Measurements from ENCODE around the gene TSPYL6.

Gene TSPYL6

DNA sequence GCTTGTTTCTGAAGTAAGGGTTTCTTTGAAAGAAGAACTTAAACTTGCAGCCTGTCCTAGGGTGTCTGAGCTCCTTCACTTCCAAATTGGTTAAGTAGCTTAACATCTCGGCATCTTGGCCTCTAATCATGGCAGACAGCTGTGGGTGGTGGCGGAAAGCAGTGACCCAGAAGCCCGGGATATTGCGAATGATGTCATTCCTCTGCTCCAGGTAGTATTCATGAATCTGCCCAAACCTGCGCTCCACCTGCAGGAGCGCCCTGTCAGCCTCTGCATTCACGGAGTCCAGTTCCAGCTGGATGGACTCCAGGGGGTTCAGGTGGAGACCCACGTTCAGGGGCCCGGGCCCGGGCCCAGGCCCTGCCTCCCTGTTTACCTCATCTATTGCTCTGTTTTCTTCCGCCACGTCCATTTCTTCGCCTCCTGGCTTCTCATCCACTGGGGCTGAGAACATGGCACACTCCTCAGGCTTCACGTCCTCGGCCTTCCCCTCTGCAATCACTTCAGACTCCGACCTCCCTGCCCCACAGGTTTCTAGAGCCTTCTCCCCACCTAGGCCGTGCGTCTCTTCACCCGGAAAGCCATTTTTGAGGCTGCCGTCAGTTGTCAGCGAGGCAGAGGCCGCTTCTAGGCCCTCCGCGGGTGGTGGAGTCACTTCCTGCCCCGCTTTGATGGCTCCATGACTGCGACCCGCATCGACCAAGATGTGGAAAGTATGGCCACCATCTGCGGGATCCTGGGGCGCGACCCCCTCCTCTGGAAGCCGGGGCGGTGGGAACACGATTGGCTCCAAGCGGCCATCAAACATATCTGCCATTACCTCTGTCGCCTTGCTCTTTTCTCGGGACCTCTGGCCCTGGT lies 569 bp downstream of the TSPYL6 start:
- DNase-seq (ENCODE audit: low read depth): no peak

DNA sequence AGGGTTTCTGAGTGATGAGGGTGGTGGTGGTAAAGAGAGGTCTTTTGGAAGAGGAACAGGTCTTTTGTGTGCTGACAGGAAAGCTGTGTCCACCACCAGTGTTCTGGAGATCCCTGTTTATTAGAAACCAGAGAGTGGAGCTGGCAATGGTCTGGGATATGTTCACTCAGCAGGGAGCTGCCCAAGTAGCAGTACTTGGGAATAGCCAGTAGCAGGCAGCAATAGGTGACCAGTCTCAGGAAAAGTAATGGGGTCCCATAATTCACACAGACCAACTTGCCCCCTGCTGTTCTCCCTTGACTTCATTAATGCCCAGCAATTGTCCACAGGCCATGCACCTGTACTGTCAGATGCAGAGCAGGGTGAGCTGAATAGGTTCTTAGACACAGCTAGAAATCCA lies 1.8 kb downstream of the TSPYL6 start:
- DNase-seq (ENCODE audit: low read depth): no peak

DNA sequence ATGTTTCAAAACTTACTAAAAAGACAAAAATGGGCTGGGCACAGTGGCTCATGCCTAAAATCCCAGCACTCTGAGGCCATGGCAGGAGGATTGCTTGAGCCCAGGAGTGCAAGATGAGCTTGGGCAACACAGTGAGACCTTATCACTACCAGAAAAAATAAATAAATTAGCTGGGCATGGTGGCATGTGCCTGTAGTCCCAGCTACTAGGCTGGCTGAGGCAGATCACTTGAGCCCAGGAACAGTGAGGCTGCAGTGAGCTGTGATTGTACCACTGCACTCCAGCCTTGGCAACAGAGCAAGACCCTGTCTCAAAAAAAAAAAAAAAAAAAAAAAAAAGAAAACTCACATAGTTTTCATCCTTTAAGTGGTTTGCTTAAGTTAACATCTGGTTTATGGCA lies 6.4 kb downstream of the TSPYL6 start:
- DNase-seq (ENCODE audit: low read depth): no peak

GRCh38 chr2:54247115-54247514 lies 8.9 kb downstream of the TSPYL6 start:
- DNase-seq (ENCODE audit: low read depth): no peak

GRCh38 chr2:54240515-54241469 lies 15.2 kb downstream of the TSPYL6 start:
- no peak for DNase-seq (ENCODE audit: low read depth)

DNA sequence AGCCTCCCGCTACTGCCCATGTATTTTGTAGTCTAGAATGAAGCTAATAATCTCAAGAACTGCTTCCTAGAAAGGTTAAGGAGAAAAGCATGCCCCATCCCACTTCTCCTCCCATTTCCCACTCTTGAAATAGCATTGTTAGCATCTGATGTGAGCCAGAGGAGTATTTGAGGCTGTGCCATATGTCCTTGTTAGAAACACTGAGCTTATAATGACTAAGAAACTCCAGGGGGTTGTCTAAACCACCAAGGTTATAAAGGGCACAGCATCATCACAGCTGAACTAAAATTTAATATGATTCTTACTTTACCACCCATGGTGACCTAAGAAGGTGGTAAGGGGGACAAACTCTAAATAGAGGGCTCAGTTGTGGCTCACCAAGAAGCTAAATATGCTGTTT lies 16.6 kb downstream of the TSPYL6 start:
- no peak for DNase-seq (ENCODE audit: low read depth)

GRCh38 chr2:54237428-54237827 lies 18.6 kb downstream of the TSPYL6 start:
- DNase-seq (ENCODE audit: low read depth): no peak

- no peak for DNase-seq (ENCODE audit: low read depth)
Observed at GRCh38 chr2:54233832-54234649, 22.0 kb downstream of the TSPYL6 start.

DNA sequence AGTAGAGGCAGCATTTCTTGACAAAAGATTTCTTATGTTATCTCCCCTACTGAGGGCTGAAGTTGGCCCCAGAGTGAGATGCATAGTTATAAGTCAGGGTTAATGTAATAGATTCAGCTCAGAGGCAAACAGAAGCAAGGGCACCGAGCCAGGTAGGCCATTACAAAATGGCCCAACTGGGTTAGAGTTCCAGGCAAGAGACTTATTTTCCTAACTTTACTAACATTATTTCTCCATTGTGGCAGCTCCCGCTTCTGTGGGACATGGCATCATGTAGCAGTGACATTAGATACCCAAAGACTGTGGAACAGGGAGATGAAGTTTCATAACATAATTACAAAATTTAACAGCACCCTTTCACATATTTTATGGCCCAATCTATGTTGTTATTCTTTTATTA lies 27.1 kb downstream of the TSPYL6 start:
- no peak for DNase-seq (ENCODE audit: low read depth)

- no peak for DNase-seq (ENCODE audit: low read depth)
Observed at GRCh38 chr2:54227798-54228197, 28.2 kb downstream of the TSPYL6 start.

DNA sequence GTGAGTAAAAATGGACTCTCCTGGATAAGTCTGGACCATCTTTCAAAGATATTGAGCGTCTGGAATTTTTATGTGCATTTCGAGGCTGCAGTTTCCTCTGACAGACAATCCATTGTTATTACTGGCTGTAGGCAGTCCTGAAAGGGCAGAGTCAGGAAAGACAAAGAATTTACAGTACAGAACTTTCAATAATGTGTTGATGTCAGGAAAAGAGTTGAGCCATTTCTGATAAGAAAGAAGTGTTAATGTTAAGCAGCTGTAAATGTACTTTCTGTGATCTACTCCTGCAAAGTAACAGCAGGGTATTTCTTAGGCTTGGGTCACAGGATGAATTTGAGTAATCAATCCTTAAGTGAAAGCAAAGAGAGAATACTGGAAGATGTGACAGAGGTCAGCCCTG lies 29.8 kb downstream of the TSPYL6 start:
- DNase-seq (ENCODE audit: low read depth): no peak

- no peak for DNase-seq (ENCODE audit: low read depth)
Observed at GRCh38 chr2:54224997-54225396, 31.0 kb downstream of the TSPYL6 start.

GRCh38 chr2:54213082-54213481 lies 42.9 kb downstream of the TSPYL6 start:
- DNase-seq (ENCODE audit: low read depth): no peak

GRCh38 chr2:54212456-54212855 lies 43.6 kb downstream of the TSPYL6 start:
- no peak for DNase-seq (ENCODE audit: low read depth)

DNA sequence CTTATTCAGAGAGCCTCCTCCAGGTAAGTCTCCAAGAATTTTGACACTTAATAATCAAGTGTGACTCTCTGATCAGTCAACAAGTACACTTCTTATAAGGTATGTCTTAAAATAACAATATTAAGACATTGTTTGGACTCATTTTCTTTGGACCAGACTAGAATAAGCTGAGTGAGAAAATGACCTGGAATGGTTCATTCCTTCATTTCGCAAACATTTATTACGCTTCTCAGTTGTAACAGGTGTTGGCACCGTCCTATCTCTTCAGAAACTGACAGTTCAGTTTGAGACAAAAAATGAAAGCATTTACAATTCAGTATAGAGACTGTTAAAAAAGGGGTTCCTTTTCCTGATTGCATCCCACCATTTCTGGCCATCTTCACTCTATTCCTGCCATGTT lies 46.6 kb downstream of the TSPYL6 start:
- no peak for DNase-seq (ENCODE audit: low read depth)

DNA sequence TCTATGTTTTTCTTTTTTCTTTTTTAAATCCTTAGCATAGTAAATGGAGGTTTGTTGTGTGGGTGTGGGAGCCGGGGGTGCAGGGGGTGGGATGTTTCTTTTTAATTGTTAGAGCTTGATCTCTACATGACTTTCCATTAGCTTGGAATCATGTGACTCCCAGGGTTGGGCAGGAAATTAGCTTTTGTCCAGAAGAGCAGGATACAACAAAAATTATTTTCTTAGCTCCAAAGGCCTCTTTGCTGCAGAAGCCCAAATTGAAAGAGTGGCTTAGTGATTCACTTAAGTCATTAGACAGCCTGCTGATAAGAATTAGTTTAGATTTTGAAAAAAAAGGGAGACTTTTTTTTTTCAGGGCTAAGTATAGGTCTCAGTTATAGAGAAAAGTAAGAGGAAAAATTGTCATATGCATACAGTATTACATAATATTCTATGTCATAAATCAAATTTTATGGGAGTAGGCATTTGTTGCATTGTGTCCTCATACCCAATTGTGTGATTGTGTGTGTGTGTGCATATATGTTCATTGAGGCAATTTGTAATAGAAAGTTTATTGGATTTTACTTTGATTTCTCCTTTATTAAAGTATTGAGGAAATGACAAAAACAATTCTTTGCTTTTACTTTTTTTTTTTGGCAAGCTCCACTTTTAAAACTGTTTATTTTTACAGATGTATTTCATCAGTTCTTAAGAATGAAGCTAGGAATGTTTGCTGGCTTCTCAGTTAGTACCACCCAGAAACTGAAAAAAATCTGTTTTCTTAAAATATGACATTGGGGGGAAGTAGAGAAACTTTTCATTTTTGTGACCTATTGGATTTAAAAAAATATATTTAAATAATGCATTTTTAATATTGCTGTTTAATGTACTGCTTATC lies 47.4 kb downstream of the TSPYL6 start:
- no peak for DNase-seq (ENCODE audit: low read depth)

DNA sequence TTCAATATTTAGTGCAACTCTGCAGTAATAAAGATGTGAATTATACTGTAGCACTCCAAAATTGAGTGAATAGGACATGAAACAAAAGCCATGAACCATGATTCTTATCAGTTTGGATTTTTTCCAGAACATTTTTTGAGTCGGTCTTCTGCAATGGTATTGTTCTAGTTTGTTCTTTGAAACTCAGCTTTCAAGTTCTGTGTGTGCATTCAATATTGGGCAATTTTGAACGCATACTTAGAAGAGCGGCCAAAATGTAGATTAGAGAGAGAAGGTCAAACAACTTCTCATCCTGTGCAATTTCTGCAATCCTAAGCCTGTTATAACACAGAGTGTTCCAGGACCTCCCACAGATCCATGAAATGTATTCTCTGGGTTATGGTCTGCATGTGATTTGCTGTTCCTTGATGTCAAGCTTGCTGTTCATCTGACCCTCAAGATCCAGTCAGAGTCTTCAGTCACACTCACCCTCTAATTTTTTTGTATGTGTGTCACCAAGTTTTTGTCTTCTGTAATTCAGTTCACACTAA lies 48.3 kb downstream of the TSPYL6 start:
- DNase-seq (ENCODE audit: low read depth): no peak

DNA sequence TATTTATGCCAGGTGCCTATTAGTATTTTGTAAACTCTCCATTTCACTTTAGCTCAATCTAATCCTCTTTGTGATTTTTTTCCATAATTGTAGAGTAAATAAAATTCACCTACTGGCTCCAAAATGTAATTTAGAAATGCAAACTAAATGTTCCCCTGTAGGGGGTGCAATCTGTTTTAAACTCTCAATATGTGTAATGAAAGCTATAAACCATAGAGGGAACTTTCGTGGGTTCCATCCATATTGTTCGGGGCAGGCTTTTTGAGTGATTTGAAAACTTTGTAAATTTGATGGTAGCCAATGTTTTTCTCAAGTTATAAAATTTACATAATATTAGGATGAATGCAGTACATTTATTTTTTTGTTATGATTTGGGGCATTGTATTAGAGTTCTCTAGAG lies 49.4 kb downstream of the TSPYL6 start:
- DNase-seq (ENCODE audit: low read depth): no peak

DNA sequence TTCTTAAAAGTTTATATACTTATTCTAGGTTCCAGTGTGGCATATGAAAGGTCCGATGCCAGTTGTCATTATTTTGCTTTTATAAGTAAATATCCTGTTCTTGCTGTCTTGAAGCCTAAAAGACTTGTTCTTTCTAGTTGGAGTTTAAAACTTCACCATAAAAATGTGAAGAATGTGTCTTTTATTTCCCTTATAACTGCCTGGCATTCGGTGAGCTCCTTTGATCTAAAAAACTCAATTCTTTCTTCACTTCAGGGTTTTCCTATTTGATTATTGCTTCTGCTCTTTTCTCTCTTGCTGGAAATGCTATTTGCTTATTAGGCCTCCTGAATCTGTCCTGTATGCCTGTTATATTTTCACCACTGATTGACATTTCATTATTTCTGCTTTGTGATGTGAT lies 51.6 kb downstream of the TSPYL6 start:
- DNase-seq (ENCODE audit: low read depth): no peak
